HEK293 (cell line): Measurements from ENCODE around the gene AFAP1L2.

Experiments used
- CTCF ChIA-PET: fragments of 350-600 bp; formaldehyde crosslinking; extraction: SDS; loops from one replicate; lab custom pipeline; 2021; ENCODE audit warnings: antibody characterized with exemption; lab: Yijun Ruan, JAX
- POLR2A ChIA-PET: fragments of 300-600 bp; formaldehyde crosslinking; extraction: SDS; loops from one replicate; lab custom pipeline; 2020; ENCODE audit warnings: antibody characterized with exemption, inconsistent platforms; lab: Yijun Ruan, JAX
- H3K27ac ChIP-seq: fragments of 200-500 bp; sonication (Bioruptor generic); 2 replicates; pipeline ENCODE4 v1.5.1; 2014; ENCODE audit warnings: low read depth, low read length, control low read depth, inconsistent platforms; ENCODE audit errors: extremely low read depth
- H3K36me3 ChIP-seq, 2 experiments: fragments of 200-500 bp in 1 of 2; sonication (Bioruptor generic) in 1 of 2; 1 replicate in 1 of 2; 2 replicates in 1 of 2; pipeline ENCODE4 v1.5.1; 2014 to 2017; ENCODE audit warnings: inconsistent platforms in 2 of 2, low read length in 2 of 2; ENCODE audit not compliant: control insufficient read depth in 2 of 2, insufficient read depth in 1 of 2
- H3K4me1 ChIP-seq: fragments of 200-500 bp; sonication (Bioruptor generic); 2 replicates; pipeline ENCODE4 v1.5.1; 2014; ENCODE audit warnings: mild to moderate bottlenecking, low read length, inconsistent platforms; ENCODE audit not compliant: control insufficient read depth, insufficient read depth
- H3K4me3 ChIP-seq: 2 replicates; pipeline ENCODE4 v1.5.1; 2011; ENCODE audit warnings: low read depth, mild to moderate bottlenecking, control low read depth, low read length, moderate library complexity
- H3K9me3 ChIP-seq: fragments of 200-500 bp; sonication (Bioruptor generic); 2 replicates; pipeline ENCODE4 v1.5.1; 2014; ENCODE audit warnings: low read depth, low read length, inconsistent platforms; ENCODE audit not compliant: control insufficient read depth, insufficient read depth
- BCL11B ChIP-seq: fragments of 450-650 bp; formaldehyde crosslinking; IDR thresholded peaks from 2 replicates; pipeline ENCODE4 v1.5.1; 2016; ENCODE audit warnings: low read depth, missing biosample characterization, missing genetic modification characterization
- GLIS2 ChIP-seq: fragments of 450-650 bp; formaldehyde crosslinking; IDR thresholded peaks from 2 replicates; pipeline ENCODE4 v1.5.1; 2016; ENCODE audit warnings: missing biosample characterization, missing genetic modification characterization
- KLF10 ChIP-seq: fragments of 450-650 bp; IDR thresholded peaks from 2 replicates; pipeline ENCODE4 v1.5.1; 2018; ENCODE audit warnings: missing biosample characterization, mild to moderate bottlenecking, missing genetic modification characterization
- KLF16 ChIP-seq: fragments of 450-650 bp; formaldehyde crosslinking; IDR thresholded peaks from 2 replicates; pipeline ENCODE4 v1.5.1; 2017; ENCODE audit warnings: missing biosample characterization, missing genetic modification characterization
- KLF9 ChIP-seq: fragments of 450-650 bp; formaldehyde crosslinking; IDR thresholded peaks from 2 replicates; pipeline ENCODE4 v1.5.1; 2016; ENCODE audit warnings: missing biosample characterization, missing genetic modification characterization, low read depth
- RBAK ChIP-seq: fragments of 450-650 bp; formaldehyde crosslinking; IDR thresholded peaks from 2 replicates; pipeline ENCODE4 v1.5.1; 2016; ENCODE audit warnings: missing biosample characterization, missing genetic modification characterization
- SP3 ChIP-seq: fragments of 450-650 bp; formaldehyde crosslinking; IDR thresholded peaks from 2 replicates; pipeline ENCODE4 v1.5.1; 2016; ENCODE audit warnings: missing biosample characterization, missing genetic modification characterization
- YY2 ChIP-seq: fragments of 450-650 bp; formaldehyde crosslinking; IDR thresholded peaks from 2 replicates; pipeline ENCODE4 v1.5.1; 2016; ENCODE audit warnings: missing biosample characterization, missing genetic modification characterization
- ZNF114 ChIP-seq: fragments of 450-650 bp; formaldehyde crosslinking; IDR thresholded peaks from 2 replicates; pipeline ENCODE4 v1.5.0; 2017; ENCODE audit warnings: missing biosample characterization, missing genetic modification characterization
- ZNF132 ChIP-seq: fragments of 450-650 bp; formaldehyde crosslinking; IDR thresholded peaks from 2 replicates; pipeline ENCODE4 v1.5.1; 2017; ENCODE audit warnings: missing biosample characterization, missing genetic modification characterization, borderline replicate concordance
- ZNF174 ChIP-seq: fragments of 450-650 bp; formaldehyde crosslinking; IDR thresholded peaks from 2 replicates; pipeline ENCODE4 v1.5.0; 2017; ENCODE audit warnings: missing biosample characterization, mild to moderate bottlenecking, missing genetic modification characterization
- ZNF311 ChIP-seq: fragments of 450-650 bp; formaldehyde crosslinking; IDR thresholded peaks from 2 replicates; pipeline ENCODE4 v1.5.1; 2017; ENCODE audit warnings: missing biosample characterization, missing genetic modification characterization, borderline replicate concordance
- ZNF350 ChIP-seq: fragments of 450-650 bp; formaldehyde crosslinking; IDR thresholded peaks from 2 replicates; pipeline ENCODE4 v1.5.0; 2017; ENCODE audit warnings: missing biosample characterization, mild to moderate bottlenecking, missing genetic modification characterization
- ZNF354C ChIP-seq: fragments of 450-650 bp; formaldehyde crosslinking; IDR thresholded peaks from 2 replicates; pipeline ENCODE4 v1.5.1; 2016; ENCODE audit warnings: missing biosample characterization, missing genetic modification characterization, low read depth, borderline replicate concordance
- ZNF416 ChIP-seq: fragments of 450-650 bp; formaldehyde crosslinking; IDR thresholded peaks from 2 replicates; pipeline ENCODE4 v1.5.1; 2016; ENCODE audit warnings: missing biosample characterization, missing genetic modification characterization
- ZNF501 ChIP-seq: fragments of 450-650 bp; formaldehyde crosslinking; IDR thresholded peaks from 2 replicates; pipeline ENCODE4 v1.5.1; 2016; ENCODE audit warnings: missing biosample characterization, missing genetic modification characterization
- ZNF514 ChIP-seq: fragments of 450-650 bp; formaldehyde crosslinking; IDR thresholded peaks from 2 replicates; pipeline ENCODE4 v1.5.1; 2016; ENCODE audit warnings: missing biosample characterization, missing genetic modification characterization
- ZNF555 ChIP-seq: fragments of 450-650 bp; formaldehyde crosslinking; conservative IDR thresholded peaks from 2 replicates; pipeline ENCODE4 v1.5.1; 2017; ENCODE audit warnings: missing biosample characterization, mild to moderate bottlenecking, missing genetic modification characterization, inconsistent platforms
- ZNF560 ChIP-seq: fragments of 450-650 bp; formaldehyde crosslinking; IDR thresholded peaks from 2 replicates; pipeline ENCODE4 v1.5.1; 2017; ENCODE audit warnings: missing biosample characterization, missing genetic modification characterization, borderline replicate concordance
- ZNF621 ChIP-seq: fragments of 450-650 bp; formaldehyde crosslinking; IDR thresholded peaks from 2 replicates; pipeline ENCODE4 v1.5.1; 2017; ENCODE audit warnings: missing biosample characterization, missing genetic modification characterization
- ZNF624 ChIP-seq: fragments of 450-650 bp; formaldehyde crosslinking; IDR thresholded peaks from 2 replicates; pipeline ENCODE4 v1.5.1; 2017; ENCODE audit warnings: missing biosample characterization, missing genetic modification characterization
- ZNF792 ChIP-seq: fragments of 450-650 bp; formaldehyde crosslinking; IDR thresholded peaks from 2 replicates; pipeline ENCODE4 v1.5.1; 2016; ENCODE audit warnings: missing biosample characterization, missing genetic modification characterization
- TF ChIP-seq, protein P1 (sequence below): fragments of 450-650 bp; formaldehyde crosslinking; IDR thresholded peaks from 2 replicates; pipeline ENCODE4 v1.5.1; 2016; ENCODE audit warnings: missing biosample characterization, missing genetic modification characterization
- TF ChIP-seq, protein P2 (sequence below): fragments of 450-650 bp; formaldehyde crosslinking; IDR thresholded peaks from 2 replicates; pipeline ENCODE4 v1.5.1; 2016; ENCODE audit warnings: missing biosample characterization, missing genetic modification characterization

AFAP1L2 gene

DNA sequence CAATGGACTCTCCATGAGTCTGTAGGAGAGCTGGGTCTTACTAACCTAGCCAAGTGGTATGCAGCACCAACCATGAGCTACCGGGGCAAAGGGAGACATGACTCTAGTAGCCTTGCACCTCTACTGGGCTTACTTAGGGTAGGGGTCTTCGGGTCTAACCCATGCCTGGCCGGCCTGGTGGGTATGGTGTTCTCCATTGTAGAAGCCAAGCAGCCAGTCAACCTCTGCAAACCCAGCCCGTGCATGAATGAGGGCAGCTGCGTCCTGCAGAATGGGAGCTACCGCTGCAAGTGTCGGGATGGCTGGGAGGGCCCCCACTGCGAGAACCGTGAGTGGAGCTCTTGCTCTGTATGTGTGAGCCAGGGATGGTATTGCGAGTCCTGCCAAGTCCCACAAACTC, 114.3 kb downstream of the AFAP1L2 start:
- CTCF ChIA-PET = interaction anchor here (0.7 to 1.5 kb wide), 3 partner anchors 13 to 423 kb away, joined by 3 to 8 read pairs (median 4); no protein-coding TSS in a partner anchor
- POLR2A ChIA-PET = no interaction called here
- Histone ChIP-seq H3K27ac (no peak overlapping the region), H3K9me3 (no peaks in the 10 kb centered on the region), H3K4me1 (no peaks in the 10 kb centered on the region), H3K36me3 (no peaks in the 10 kb centered on the region), H3K4me3 (no peak overlapping the region)
- TF ChIP-seq ZNF114 (tag by site-specific recombination) (no peak), SP3 (tag by site-specific recombination) (no peak), BCL11B (tag by site-specific recombination) (no peak), ZNF350 (tag by site-specific recombination) (no peak), ZNF514 (tag by site-specific recombination) (no peak), YY2 (tag by site-specific recombination) (no peak), ZNF621 (tag by site-specific recombination) (no peak)
- TF ChIP-seq, protein P1, sequence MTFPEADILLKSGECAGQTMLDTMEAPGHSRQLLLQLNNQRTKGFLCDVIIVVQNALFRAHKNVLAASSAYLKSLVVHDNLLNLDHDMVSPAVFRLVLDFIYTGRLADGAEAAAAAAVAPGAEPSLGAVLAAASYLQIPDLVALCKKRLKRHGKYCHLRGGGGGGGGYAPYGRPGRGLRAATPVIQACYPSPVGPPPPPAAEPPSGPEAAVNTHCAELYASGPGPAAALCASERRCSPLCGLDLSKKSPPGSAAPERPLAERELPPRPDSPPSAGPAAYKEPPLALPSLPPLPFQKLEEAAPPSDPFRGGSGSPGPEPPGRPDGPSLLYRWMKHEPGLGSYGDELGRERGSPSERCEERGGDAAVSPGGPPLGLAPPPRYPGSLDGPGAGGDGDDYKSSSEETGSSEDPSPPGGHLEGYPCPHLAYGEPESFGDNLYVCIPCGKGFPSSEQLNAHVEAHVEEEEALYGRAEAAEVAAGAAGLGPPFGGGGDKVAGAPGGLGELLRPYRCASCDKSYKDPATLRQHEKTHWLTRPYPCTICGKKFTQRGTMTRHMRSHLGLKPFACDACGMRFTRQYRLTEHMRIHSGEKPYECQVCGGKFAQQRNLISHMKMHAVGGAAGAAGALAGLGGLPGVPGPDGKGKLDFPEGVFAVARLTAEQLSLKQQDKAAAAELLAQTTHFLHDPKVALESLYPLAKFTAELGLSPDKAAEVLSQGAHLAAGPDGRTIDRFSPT = no peak
- TF ChIP-seq, protein P2, sequence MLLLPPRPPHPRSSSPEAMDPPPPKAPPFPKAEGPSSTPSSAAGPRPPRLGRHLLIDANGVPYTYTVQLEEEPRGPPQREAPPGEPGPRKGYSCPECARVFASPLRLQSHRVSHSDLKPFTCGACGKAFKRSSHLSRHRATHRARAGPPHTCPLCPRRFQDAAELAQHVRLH (tag by site-specific recombination) = no peak

DNA sequence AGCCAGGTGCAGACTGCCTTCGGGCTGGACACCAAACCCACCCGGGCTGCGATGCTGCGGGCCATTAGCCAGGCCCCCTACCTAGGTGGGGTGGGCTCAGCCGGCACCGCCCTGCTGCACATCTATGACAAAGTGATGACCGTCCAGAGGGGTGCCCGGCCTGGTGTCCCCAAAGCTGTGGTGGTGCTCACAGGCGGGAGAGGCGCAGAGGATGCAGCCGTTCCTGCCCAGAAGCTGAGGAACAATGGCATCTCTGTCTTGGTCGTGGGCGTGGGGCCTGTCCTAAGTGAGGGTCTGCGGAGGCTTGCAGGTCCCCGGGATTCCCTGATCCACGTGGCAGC, 115.2 kb downstream of the AFAP1L2 start:
- ChIA-PET POLR2A (no interaction called here), CTCF (interaction anchor here (0.6 to 2.3 kb wide), 2 partner anchors 15 to 16 kb away, joined by 3 to 7 read pairs; no protein-coding TSS in a partner anchor)
- TF ChIP-seq KLF10 (tag by site-specific recombination) (no peak), ZNF792 (tag by site-specific recombination) (no peak), RBAK (tag by site-specific recombination) (no peak), KLF16 (tag by site-specific recombination) (no peak), ZNF354C (tag by site-specific recombination) (no peak), ZNF560 (tag by site-specific recombination) (no peak), ZNF416 (no peak), ZNF555 (no peak), SP3 (tag by site-specific recombination) (no peak), GLIS2 (tag by site-specific recombination) (no peak), ZNF132 (tag by site-specific recombination) (no peak), KLF9 (tag by site-specific recombination) (no peak), ZNF501 (tag by site-specific recombination) (no peak), ZNF311 (tag by site-specific recombination) (no peak), ZNF174 (no peak), ZNF624 (tag by site-specific recombination) (no peak)
- Histone ChIP-seq H3K36me3 (no peaks in the 10 kb centered on the region), H3K4me3 (no peak overlapping the region), H3K27ac (no peak overlapping the region), H3K9me3 (no peaks in the 10 kb centered on the region), H3K4me1 (no peaks in the 10 kb centered on the region)
